HuH-7 (cell line): Measurements from ENCODE around the gene NEMF.
"Not testable (repeated sequence)": the region's sequence is repeated elsewhere in the genome, so short reads cannot be mapped to it uniquely, and the experiment has no call there.

Experiments
- DNase-seq: peaks from one replicate; pipeline ENCODE4 v3.0.0; 2011; ENCODE audit warnings: low spot score

The NEMF gene

DNA sequence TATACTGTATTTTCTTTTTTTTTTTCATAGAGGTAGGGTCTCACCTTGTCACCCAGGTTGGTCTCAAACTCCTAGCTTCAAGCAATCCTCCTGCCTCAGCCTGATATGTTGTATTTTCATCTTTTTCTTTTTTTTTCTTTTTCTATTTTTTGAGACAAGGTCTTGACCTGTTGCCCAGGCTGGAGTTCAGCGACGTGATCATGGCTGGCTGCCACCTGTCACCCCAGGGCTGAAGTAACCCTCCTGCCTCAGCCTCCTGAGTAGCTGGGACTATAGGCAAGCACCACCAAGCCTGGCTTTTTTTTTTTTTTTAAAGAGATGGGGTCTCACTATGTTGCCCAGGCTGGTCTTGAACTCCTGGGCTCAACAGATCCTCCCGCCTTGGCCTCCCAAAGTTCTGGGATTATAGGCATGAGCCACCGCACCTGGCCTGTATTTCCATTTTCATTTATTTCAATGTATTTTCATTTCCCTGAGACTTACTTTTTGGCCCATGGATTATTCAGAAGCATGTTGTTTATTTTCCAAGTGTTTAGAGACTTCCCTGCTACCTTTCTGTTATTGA is 24.1 kb upstream of the NEMF start:
- no peak for DNase-seq

- no peak for DNase-seq
These were observed 23.1 kb upstream of the NEMF start for GRCh38 chr14:49875640-49876198.

- not testable (repeated sequence) for DNase-seq
These were observed 21.0 kb upstream of the NEMF start for GRCh38 chr14:49873548-49873947.

GRCh38 chr14:49870908-49871307 is 18.3 kb upstream of the NEMF start:
- no peak for DNase-seq

GRCh38 chr14:49868720-49869114 is 16.1 kb upstream of the NEMF start:
- DNase-seq = no peak

- DNase-seq = peak; percentile 77
These were observed 15.5 kb upstream of the NEMF start for GRCh38 chr14:49867831-49868719.

DNA sequence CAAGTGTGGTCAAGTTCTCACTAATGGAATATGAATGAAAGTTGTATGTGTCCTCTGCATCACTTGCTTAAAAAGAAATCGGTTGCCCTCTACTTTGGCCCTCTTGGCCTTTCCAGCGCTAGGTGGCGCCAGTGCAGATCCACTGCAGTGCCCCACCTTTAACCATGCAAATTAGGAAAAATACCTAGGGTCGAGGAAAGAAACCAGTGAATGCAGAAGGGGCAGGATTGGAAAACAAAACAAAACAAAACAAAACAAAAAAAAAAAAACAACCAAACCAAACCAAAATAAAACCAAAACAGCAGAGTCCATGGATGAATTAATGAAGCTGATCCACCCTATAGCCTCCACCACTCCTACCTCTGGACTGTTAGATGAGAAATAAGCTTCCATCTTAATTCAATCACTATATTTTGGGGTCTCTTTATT is 12.9 kb upstream of the NEMF start:
- DNase-seq = no peak

- DNase-seq = no peak
These were observed 11.1 kb upstream of the NEMF start for GRCh38 chr14:49863487-49864281.

GRCh38 chr14:49862089-49862673 is 9.6 kb upstream of the NEMF start:
- DNase-seq = no peak

DNA sequence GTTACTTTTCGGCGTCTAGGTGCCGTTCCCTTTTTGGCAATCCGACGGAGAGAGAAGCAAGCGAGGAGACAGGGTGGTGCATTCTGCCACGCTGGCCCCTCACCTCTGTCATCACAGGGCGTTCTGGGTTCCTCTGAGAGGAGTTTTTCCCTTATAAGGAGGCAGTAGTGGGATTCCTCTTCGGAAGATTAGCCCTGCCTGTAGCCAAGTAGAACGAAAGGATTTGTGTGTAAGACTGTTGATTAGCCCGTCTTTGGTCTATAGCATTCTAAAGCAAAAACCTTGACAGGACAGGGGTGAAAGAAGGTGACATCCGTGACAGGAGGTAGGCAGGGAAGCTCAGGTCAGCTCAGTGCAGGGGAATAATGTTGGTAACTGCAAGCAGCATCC is 9.1 kb upstream of the NEMF start:
- DNase-seq = no peak

- DNase-seq = no peak
These were observed 8.6 kb upstream of the NEMF start for GRCh38 chr14:49860988-49861698.

- DNase-seq = no peak
These were observed 5.8 kb upstream of the NEMF start for GRCh38 chr14:49858383-49858782.

- DNase-seq = no peak
These were observed 4.9 kb upstream of the NEMF start for GRCh38 chr14:49857427-49858003.

GRCh38 chr14:49853572-49854375 is 1.2 kb upstream of the NEMF start:
- no peak for DNase-seq

GRCh38 chr14:49853158-49853477 is 530 bp upstream of the NEMF start:
- DNase-seq = no peak

- no peak for DNase-seq
These were observed 775 bp downstream of the NEMF start for GRCh38 chr14:49851813-49852212.

- no peak for DNase-seq
These were observed 3.3 kb downstream of the NEMF start for GRCh38 chr14:49849213-49849847.

DNA sequence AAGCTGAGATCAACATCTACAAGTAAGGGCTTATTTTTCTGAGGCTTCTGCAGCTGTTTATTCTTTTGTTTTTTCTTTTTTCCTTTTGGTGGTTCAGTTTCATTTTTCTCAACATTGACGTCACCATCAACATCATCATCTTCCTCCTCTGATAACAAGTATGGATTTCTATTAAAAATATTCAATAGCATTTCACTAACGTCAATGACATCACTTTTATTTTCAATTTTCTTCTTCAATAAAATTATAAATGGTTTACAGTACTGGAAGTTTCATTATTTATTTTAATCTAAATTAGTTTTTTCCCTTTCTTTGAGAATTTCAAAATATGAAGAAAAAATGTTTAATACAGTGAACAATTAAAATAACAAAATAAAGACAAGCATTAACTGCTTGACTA is 23.9 kb downstream of the NEMF start:
- DNase-seq = no peak

GRCh38 chr14:49820176-49820575 is 32.4 kb downstream of the NEMF start:
- no peak for DNase-seq

DNA sequence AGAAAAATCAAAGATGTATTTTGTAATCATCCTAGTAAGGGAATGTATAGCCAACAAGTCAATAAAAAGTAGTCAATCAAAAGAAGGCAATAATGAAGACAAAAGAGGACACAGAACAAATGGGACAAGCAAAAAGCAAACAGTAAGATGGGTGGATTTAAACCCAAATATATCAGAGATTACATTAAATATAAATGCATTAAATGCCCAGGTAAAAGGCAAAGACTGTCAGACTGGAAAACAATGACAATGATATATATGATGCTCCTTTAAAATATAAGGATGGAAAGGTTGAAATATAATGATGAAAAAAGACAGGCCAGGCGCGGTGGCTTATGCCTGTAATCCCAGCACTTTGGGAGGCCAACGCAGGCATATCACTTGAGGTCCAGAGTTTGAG is 35.7 kb downstream of the NEMF start:
- no peak for DNase-seq
